Tibial nerve (tissue), 4 donors: Measurements from ENCODE around the gene PDZD2.

Experiments used
- CTCF ChIP-seq, 5 experiments: fragments of 200-600 bp in 3 of 5; fragments of 450-650 bp in 2 of 5; sonication (generic) in 3 of 5; IDR thresholded peaks; one replicate each; pipeline ENCODE4 v1.5.1; 2016 to 2019; ENCODE audit warnings: antibody characterized with exemption in 5 of 5, mild to moderate bottlenecking in 3 of 5, moderate library complexity in 2 of 5
- EP300 ChIP-seq, 2 donors: sonication (generic); formaldehyde crosslinking; IDR thresholded peaks; one replicate each; pipeline ENCODE4 v1.6.1; 2017; ENCODE audit warnings: antibody characterized with exemption in 2 of 2, mild to moderate bottlenecking in 1 of 2
- POLR2A ChIP-seq, 2 donors: fragments of 450-650 bp; IDR thresholded peaks; one replicate each; pipeline ENCODE4 v1.6.1; 2017; ENCODE audit warnings: antibody characterized with exemption in 2 of 2, mild to moderate bottlenecking in 2 of 2, moderate library complexity in 2 of 2

DNA sequence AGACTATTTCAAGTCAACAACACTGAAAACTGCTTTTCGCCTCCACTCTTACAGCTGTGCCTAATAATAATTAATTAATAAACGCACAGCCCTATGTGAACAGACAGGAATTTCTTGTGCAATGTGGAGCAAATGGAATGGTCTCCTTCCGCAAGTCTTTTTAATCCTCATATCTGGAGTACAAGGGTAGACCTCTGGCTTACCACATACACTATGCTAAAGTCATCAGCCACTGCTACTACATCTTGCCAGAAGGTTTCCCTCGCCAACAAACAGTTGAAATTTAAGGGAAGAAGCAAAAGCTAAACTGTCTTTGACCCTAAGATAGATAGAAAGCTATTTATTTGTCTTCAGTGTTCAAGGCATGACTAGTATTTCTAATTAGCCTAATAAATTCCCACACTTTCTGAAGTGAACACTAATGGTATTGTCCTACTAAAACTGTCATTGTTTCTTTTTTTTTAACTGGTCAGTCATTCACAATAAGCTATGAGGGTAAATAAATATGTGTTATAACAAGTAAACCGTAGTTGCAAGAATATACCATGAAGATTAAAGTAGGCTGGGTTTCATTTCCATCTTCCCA is 471.3 kb downstream of the PDZD2 start:
- TF ChIP-seq CTCF (IDR thresholded peaks at IDR 0.05) (no peak), POLR2A (IDR thresholded peaks at IDR 0.05) (no peak), EP300 (IDR thresholded peaks at IDR 0.05) (no peak)
